AG20443 (cell line): ENCODE measurements around the gene MED9.

Source experiments
- DNase-seq: peaks from one replicate; pipeline ENCODE4 v3.0.0; 2012; ENCODE audit warnings: low spot score, mixed read lengths

Gene MED9

GRCh38 chr17:17516941-17517720, 40.3 kb downstream of the MED9 start:
- no peak for DNase-seq

- DNase-seq, result no peak
Measured at GRCh38 chr17:17518014-17518413, 41.2 kb downstream of the MED9 start.

DNA sequence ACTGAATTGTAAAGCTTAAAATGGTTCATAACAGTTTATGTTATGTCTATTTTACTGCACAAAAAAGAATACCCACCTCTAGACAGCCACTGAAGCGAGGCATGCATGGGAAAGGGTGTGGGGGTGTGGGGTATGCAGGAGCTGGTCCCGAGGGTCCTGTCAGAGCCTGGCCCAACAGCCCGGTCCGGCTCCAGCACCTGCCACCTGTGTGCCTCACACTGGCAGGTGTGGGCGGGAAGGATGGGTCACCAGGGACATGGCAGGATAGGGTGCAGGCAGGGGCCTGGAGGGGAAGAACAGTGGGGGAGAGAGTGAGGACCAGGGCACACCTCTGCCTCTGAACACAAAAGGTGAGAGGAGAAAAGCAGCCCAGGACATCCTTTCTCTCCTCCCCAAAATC, 42.2 kb downstream of the MED9 start:
- DNase-seq, result no peak

- no peak for DNase-seq
Measured at GRCh38 chr17:17519886-17520285, 43.1 kb downstream of the MED9 start.

- DNase-seq, result no peak
Measured at GRCh38 chr17:17520599-17521232, 43.9 kb downstream of the MED9 start.

- no peak for DNase-seq
Measured at GRCh38 chr17:17523001-17523730, 46.4 kb downstream of the MED9 start.

DNA sequence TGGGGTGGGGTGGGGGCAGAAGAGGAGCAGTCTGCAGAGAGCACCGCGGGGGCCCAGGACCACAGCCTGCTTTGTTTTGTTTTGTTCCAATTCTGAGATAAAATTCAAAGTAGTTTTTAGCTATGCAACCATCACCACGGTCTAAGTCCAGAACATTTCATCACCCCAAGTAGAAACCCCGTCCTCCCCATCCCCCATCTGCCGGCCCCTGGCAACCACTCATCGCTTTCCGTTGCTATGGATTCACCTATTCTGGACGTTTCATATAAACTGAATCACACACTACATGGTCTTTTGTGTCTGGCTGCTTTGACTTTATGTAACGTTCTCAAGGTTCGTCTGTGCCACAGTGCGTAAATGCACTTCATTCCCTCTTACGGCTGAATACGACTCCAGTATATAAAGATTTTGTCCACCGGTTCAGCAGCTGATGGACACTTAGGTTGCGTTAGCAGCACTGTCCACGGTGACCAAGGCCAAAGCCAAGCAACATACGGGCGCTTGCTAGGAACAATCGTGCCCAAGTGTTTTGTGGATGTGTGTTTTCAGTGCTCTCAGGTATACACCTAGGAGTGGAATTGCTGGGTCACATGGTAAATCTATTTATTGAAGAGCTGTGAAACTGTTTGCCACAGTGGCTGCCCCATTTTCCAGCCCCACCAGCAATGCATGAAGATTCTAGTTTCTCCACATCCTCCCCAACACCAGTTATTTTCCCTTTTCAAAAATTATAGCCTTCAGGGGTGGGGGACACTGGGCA, 47.1 kb downstream of the MED9 start:
- DNase-seq, result no peak

GRCh38 chr17:17525311-17525710, 48.5 kb downstream of the MED9 start:
- no peak for DNase-seq

DNA sequence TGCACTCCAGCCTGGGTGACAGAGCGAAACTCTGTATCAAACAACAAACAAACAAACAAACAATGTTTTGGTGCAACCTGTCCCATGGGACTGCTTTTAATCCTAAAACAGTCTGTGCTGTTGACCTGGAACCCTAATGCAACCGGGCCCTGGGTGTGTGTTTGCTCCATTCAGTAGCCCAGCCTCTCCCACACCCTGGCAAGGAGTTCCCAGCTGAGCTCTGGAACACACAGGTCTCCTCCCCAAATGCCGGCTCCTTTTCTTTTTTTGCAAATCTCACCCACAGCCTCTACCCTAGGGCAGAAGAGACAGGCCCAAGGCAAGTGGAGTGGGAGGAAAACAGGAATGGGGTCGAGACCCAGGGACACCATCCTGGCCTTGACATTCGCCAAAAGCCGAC, 49.2 kb downstream of the MED9 start:
- no peak for DNase-seq

GRCh38 chr17:17526369-17526768, 49.6 kb downstream of the MED9 start:
- DNase-seq, result no peak

DNA sequence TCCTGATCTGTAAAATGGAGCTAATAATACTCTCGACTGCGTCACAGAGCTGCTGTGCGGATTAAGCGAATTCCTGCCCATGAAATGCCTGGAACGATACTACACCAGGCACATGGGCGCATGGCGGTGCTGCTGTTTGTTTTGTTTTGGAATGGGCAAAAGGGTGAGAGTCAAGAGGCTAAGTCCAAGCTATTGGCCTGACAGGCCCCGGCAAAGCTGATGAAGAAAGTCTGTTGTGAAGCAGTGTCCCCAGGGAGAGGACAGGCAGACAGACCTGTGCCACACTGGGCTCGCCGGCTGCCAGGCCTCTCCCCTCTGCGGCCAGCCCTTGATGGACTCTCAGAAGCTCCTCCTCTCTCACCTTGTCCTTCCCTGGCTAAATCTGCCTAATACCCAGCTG, 50.7 kb downstream of the MED9 start:
- no peak for DNase-seq

GRCh38 chr17:17527956-17528500, 51.2 kb downstream of the MED9 start:
- DNase-seq, result no peak

DNA sequence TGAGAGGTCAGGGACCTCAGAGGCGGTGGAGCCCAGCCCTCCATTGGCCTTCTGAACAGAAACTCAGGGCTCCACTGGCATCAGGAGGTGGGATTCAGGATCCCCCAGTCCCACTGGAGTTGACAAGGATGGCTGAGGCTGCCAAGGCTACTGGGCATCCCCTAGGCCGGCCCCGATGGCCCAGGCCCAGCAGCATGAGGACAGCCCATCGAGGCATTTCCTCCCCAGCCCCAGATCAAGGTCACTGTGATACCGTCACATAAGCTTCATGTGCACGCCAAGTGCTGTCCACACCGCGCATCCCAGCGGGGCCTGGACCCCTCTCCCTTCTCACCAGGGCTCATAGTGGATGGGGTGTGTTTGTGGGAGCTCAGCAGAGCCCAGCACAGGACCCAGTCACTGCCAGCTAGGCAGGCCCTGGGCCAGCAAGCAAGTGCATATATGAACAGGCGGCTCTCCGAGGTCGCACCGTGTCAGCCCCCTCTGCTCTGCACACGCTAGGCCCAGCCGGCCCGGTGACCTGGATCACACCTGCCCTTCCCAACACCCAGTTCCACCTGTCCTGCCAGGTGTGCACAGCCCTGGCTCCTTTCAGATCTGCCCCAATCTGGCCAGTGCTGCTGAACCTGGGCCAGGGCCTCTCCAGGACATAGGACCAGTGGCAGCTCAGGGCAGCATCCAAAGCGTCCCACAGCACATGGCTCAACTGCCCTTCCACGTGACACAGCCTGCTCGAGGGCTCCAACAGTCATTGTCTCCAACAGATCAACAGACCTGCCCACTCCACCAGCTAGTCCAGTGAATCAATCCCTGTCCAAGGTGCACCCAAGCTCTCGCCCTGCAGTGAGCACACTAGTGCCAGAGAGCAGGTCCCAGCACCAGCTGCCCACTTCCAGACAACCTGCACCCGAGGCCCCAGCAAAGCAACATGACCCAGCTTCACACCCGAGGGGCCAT, 52.2 kb downstream of the MED9 start:
- DNase-seq, result no peak

DNA sequence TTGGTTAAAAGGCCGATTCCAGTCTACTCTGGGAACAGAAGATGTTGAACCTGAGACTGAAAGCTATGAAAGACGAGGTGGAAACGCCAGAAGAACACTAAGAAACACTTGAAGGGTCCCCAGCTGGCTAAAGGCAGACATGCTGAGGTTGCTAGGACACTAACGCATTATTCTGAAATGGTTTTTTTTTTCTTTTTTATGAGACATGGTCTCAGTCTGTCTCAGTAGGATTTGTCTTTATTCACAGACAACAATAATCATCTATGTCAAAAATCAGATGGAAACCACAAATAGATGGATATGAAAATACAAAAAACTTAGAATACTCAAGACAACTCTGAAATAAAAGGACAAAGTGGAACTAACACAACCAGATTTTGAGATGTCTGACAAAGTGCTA, 54.4 kb downstream of the MED9 start:
- DNase-seq, result no peak

GRCh38 chr17:17532991-17533390, 56.2 kb downstream of the MED9 start:
- no peak for DNase-seq

DNA sequence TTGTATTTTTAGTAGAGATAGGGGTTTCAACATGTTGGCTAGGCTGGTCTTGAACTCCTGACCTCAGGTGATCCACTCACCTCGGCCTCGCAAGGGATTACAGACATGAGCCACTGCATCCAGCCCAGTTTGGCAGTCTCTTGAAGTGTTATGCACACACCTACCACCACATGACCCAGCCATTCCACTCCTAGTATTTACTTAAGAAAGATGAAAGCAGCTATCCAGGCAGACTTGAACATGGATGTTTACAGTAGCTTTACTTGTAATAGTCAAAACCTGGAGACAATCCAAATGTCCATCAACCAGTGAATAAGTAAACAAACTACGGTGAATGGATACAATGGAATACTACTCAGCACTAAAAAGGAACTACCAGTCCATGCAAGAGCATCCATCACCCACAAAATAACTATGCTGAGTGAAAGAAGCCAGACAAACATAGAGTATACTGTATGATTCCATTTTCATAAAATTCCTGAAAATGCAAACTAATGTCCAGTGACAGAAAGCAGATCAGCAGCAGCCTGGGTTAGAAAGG, 57.2 kb downstream of the MED9 start:
- DNase-seq, result no peak

GRCh38 chr17:17535957-17536356, 59.2 kb downstream of the MED9 start:
- DNase-seq, result peak; percentile 85

GRCh38 chr17:17536702-17537101, 59.9 kb downstream of the MED9 start:
- no peak for DNase-seq

DNA sequence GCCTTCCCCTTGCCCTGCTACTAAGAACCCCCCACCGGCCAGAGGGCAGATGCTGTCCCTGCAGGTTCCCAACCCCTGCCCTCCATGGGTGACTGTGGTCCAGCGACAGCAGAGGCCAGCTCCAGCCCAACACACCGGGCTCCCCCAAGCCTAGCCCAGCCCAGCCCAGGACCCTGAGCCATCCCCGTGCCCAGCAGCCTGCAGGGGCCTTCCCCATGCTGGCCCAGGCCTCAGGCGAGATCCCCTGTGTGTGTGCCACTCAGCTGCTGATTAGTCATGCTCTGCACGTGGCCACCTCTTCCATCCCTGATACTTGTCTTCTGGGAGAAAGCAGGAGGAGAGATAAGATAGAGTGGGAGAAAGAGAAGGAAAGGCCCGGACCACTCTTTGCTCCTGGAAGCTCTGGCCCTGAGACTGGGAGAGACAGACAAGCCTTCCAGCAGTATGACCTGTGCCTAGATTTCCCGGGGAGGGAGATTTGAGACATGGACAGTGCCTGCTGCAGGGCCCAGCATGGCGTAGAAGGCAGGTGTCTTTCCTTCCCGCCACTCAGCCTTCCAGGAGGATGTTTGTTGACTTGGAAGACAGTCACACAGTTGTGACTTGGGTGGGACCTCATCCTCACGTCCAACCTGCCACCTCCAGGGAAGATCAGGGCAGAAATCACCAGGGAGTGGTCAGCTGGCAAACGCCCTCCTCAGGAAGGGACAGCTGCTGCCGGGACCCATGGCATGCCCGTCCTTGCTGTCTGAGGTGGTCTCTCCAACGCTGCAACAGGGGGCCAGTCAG, 60.7 kb downstream of the MED9 start:
- DNase-seq, result no peak
